ENCODE measurements around the gene LCE2D.
"Not testable (repeated sequence)": the region's sequence is repeated elsewhere in the genome, so short reads cannot be mapped to it uniquely, and the experiment has no call there.

LCE2D gene

GRCh38 chr1:152654110-152654509, 9.1 kb upstream of the LCE2D start:
- no peak overlapping the region for H3K27ac ChIP-seq (ENCODE audit: low read depth, low read length)
- H3K4me3 ChIP-seq (ENCODE audit: low read length), result no peak overlapping the region
- no peaks in the 10 kb centered on the region for H3K4me1 ChIP-seq (ENCODE audit: insufficient read depth, low read length)
- H3K9ac ChIP-seq (ENCODE audit: low read depth, low read length), result no peak overlapping the region
- H3K27me3 ChIP-seq (ENCODE audit: insufficient read depth, low read length), result no peaks in the 10 kb centered on the region
- WGBS, result 60% methylated on average over 8 of the region's 10 CpGs
- peaks cover 91% of the 10 kb centered on the region for H3K9me3 ChIP-seq (ENCODE audit: insufficient read depth, low read depth, low read length)
- no peaks in the 10 kb centered on the region for H3K36me3 ChIP-seq (ENCODE audit: insufficient read depth, low read length)

GRCh38 chr1:152656459-152656858, 6.7 kb upstream of the LCE2D start:
- no peaks in the 10 kb centered on the region for H3K4me1 ChIP-seq (ENCODE audit: insufficient read depth, low read length)
- H3K27me3 ChIP-seq (ENCODE audit: insufficient read depth, low read length), result no peaks in the 10 kb centered on the region
- H3K9ac ChIP-seq (ENCODE audit: low read depth, low read length), result no peak overlapping the region
- H3K4me3 ChIP-seq (ENCODE audit: low read length), result no peak overlapping the region
- no peaks in the 10 kb centered on the region for H3K36me3 ChIP-seq (ENCODE audit: insufficient read depth, low read length)
- H3K27ac ChIP-seq (ENCODE audit: low read depth, low read length), result no peak overlapping the region
- peaks cover 91% of the 10 kb centered on the region for H3K9me3 ChIP-seq (ENCODE audit: insufficient read depth, low read depth, low read length)
- 78% methylated on average over 2 of the region's 2 CpGs for WGBS

DNA sequence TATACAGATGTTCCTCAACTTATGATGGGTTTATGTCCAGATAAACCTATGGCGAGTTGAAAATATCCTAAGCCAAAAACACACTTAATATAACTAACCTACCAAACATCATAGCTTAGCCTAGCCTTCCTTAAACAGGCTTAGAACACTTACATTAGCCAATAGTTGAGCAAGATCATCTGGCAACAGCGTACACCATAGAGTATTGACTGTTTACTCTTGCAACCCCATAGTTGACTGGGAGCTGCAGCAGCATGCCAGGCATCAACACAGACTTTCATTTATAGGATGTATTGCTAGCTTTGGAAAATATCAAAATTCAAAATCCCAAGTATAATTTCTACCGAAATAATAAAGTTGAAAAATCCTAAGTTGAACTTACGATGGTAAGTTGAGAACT, 5.5 kb upstream of the LCE2D start:
- H3K27ac ChIP-seq (ENCODE audit: low read depth, low read length), result no peak overlapping the region
- H3K9me3 ChIP-seq (ENCODE audit: insufficient read depth, low read depth, low read length), result peaks cover 86% of the 10 kb centered on the region
- H3K27me3 ChIP-seq (ENCODE audit: insufficient read depth, low read length), result no peaks in the 10 kb centered on the region
- no peak overlapping the region for H3K9ac ChIP-seq (ENCODE audit: low read depth, low read length)
- no peak overlapping the region for H3K4me3 ChIP-seq (ENCODE audit: low read length)
- 84% methylated on average over 2 of the region's 4 CpGs for WGBS
- no peaks in the 10 kb centered on the region for H3K4me1 ChIP-seq (ENCODE audit: insufficient read depth, low read length)
- H3K36me3 ChIP-seq (ENCODE audit: insufficient read depth, low read length), result no peaks in the 10 kb centered on the region

GRCh38 chr1:152658649-152659048, 4.5 kb upstream of the LCE2D start:
- Histone ChIP-seq H3K4me3 (ENCODE audit: low read length) (no peak overlapping the region), H3K27me3 (ENCODE audit: insufficient read depth, low read length) (no peaks in the 10 kb centered on the region), H3K9me3 (ENCODE audit: insufficient read depth, low read depth, low read length) (peaks cover 91% of the 10 kb centered on the region), H3K4me1 (ENCODE audit: insufficient read depth, low read length) (no peaks in the 10 kb centered on the region), H3K36me3 (ENCODE audit: insufficient read depth, low read length) (no peaks in the 10 kb centered on the region), H3K27ac (ENCODE audit: low read depth, low read length) (no peak overlapping the region), H3K9ac (ENCODE audit: low read depth, low read length) (no peak overlapping the region)
- 82% methylated on average over 3 of the region's 3 CpGs for WGBS

DNA sequence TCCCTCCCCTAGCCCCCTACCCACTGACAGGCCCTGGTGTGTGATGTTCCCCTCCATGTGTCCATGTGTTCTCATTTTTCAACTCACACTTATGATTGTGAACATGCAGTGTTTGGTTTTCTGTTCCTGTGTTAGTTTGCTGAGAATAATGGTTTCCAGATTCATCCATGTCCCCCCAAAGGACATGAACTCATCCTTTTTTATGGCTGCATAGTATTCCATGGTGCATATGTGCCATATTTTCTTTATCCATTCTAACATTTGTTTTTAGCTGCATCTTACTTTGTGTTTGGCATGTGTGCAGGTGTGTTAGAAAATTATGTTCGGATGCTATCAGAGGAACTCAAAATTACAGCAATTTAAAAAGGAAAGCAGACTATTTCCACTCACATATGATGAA, 3.0 kb downstream of the LCE2D start:
- H3K27me3 ChIP-seq (ENCODE audit: insufficient read depth, low read length); H3K4me1 ChIP-seq (ENCODE audit: insufficient read depth, low read length); H3K27ac ChIP-seq (ENCODE audit: low read depth, low read length); H3K9ac ChIP-seq (ENCODE audit: low read depth, low read length); H3K4me3 ChIP-seq (ENCODE audit: low read length); H3K36me3 ChIP-seq (ENCODE audit: insufficient read depth, low read length): not testable (repeated sequence)
- WGBS, result 100% methylated on average over 1 of the region's 1 CpG
- peaks cover 88% of the 10 kb centered on the region for H3K9me3 ChIP-seq (ENCODE audit: insufficient read depth, low read depth, low read length)

- Histone ChIP-seq H3K9ac (ENCODE audit: low read depth, low read length) (no peak overlapping the region), H3K27ac (ENCODE audit: low read depth, low read length) (no peak overlapping the region), H3K36me3 (ENCODE audit: insufficient read depth, low read length) (no peaks in the 10 kb centered on the region), H3K4me3 (ENCODE audit: low read length) (no peak overlapping the region), H3K9me3 (ENCODE audit: insufficient read depth, low read depth, low read length) (peaks cover 93% of the 10 kb centered on the region), H3K4me1 (ENCODE audit: insufficient read depth, low read length) (no peaks in the 10 kb centered on the region), H3K27me3 (ENCODE audit: insufficient read depth, low read length) (no peaks in the 10 kb centered on the region)
- WGBS, result 92% methylated on average over 5 of the region's 5 CpGs
Measured at GRCh38 chr1:152667648-152668047, 4.5 kb downstream of the LCE2D start.

- no peak overlapping the region for H3K9ac ChIP-seq (ENCODE audit: low read depth, low read length)
- H3K4me3 ChIP-seq (ENCODE audit: low read length), result no peak overlapping the region
- WGBS, result 29% methylated on average over 2 of the region's 2 CpGs
Measured at GRCh38 chr1:152673016-152673415, 9.8 kb downstream of the LCE2D start.

DNA sequence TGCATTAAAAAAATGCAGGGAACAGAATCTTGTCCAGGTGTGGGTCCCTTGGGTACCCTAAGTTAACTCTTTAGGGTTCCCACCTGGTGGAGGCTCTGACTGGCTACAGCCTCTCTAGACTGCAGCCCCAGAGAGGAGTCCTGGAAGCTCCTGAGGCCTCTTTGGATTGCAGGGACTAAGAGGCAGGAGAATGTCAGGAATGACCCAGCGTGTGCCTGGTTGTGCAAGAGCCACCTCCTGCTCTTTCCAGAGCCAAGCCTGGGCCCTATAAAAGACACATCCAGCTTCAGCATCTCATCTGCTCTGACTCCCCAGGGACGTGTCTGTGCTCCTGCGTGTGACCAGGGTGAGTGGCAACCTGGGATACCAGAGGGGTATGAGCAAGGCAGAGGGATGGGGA, 11.8 kb downstream of the LCE2D start, which contains the start of gene LCE2C:
Gene LCE2C (plus strand): TSS at position 297 of the 400 bp plus-strand sequence. CDS start 737 bp downstream, outside the sequence.
- not testable (repeated sequence) for H3K36me3 ChIP-seq (ENCODE audit: insufficient read depth, low read length); H3K4me1 ChIP-seq (ENCODE audit: insufficient read depth, low read length); H3K9ac ChIP-seq (ENCODE audit: low read depth, low read length); H3K27ac ChIP-seq (ENCODE audit: low read depth, low read length); H3K4me3 ChIP-seq (ENCODE audit: low read length); H3K27me3 ChIP-seq (ENCODE audit: insufficient read depth, low read length)
- 65% methylated on average over 2 of the region's 3 CpGs for WGBS
- peaks cover 91% of the 10 kb centered on the region for H3K9me3 ChIP-seq (ENCODE audit: insufficient read depth, low read depth, low read length)

More at GRCh38 chr1:152673016-152673415, 9.8 kb downstream of the LCE2D start:
- Histone ChIP-seq H3K4me1 (ENCODE audit: insufficient read depth, low read length) (no peaks in the 10 kb centered on the region), H3K27ac (ENCODE audit: low read depth, low read length) (no peak overlapping the region), H3K9me3 (ENCODE audit: insufficient read depth, low read depth, low read length) (peaks cover 92% of the 10 kb centered on the region), H3K36me3 (ENCODE audit: insufficient read depth, low read length) (no peaks in the 10 kb centered on the region), H3K27me3 (ENCODE audit: insufficient read depth, low read length) (no peaks in the 10 kb centered on the region)

- H3K36me3 ChIP-seq (ENCODE audit: insufficient read depth, low read length), result no peaks in the 10 kb centered on the region
- H3K9me3 ChIP-seq (ENCODE audit: insufficient read depth, low read depth, low read length), result peaks cover 92% of the 10 kb centered on the region
- no peak overlapping the region for H3K27ac ChIP-seq (ENCODE audit: low read depth, low read length)
- WGBS, result 88% methylated on average over 6 of the region's 6 CpGs
- H3K9ac ChIP-seq (ENCODE audit: low read depth, low read length), result no peak overlapping the region
- H3K4me1 ChIP-seq (ENCODE audit: insufficient read depth, low read length), result no peaks in the 10 kb centered on the region
- no peaks in the 10 kb centered on the region for H3K27me3 ChIP-seq (ENCODE audit: insufficient read depth, low read length)
- H3K4me3 ChIP-seq (ENCODE audit: low read length), result no peak overlapping the region
Measured at GRCh38 chr1:152679459-152679858, 16.3 kb downstream of the LCE2D start.

DNA sequence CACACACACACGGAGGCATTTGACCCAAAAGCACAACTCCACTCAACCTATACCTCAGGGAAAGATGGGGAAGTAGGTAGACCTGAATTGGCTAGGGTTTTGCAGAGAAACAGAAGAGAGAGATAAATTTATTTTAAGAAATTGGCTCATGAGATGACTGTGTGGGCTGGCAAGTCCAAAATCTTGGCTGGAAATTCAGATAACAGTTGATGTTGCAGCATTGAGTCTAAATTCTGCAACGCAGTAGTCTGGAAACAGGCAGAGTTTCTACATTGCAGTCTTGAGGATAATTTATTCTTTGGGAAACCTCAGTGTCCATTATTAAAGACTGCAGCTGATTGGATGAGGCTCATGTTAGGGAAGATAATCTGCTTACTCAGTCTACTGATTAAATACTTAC, 18.4 kb downstream of the LCE2D start:
- H3K27ac ChIP-seq (ENCODE audit: low read depth, low read length), result no peak overlapping the region
- no peaks in the 10 kb centered on the region for H3K4me1 ChIP-seq (ENCODE audit: insufficient read depth, low read length)
- H3K9me3 ChIP-seq (ENCODE audit: insufficient read depth, low read depth, low read length), result peaks cover 92% of the 10 kb centered on the region
- H3K36me3 ChIP-seq (ENCODE audit: insufficient read depth, low read length), result no peaks in the 10 kb centered on the region
- H3K4me3 ChIP-seq (ENCODE audit: low read length), result no peak overlapping the region
- H3K27me3 ChIP-seq (ENCODE audit: insufficient read depth, low read length), result no peaks in the 10 kb centered on the region
- WGBS, result 91% methylated on average over 1 of the region's 2 CpGs
- no peak overlapping the region for H3K9ac ChIP-seq (ENCODE audit: low read depth, low read length)

GRCh38 chr1:152683846-152684245, 20.7 kb downstream of the LCE2D start:
- H3K27me3 ChIP-seq (ENCODE audit: insufficient read depth, low read length), result no peaks in the 10 kb centered on the region
- H3K9me3 ChIP-seq (ENCODE audit: insufficient read depth, low read depth, low read length), result peaks cover 89% of the 10 kb centered on the region

GRCh38 chr1:152685823-152686222, 22.6 kb downstream of the LCE2D start, which contains the start of gene LCE2B:
LCE2B (plus strand) TSS chr1:152686123; CDS start chr1:152686844, 721 bp downstream.
- H3K27ac ChIP-seq (ENCODE audit: low read depth, low read length); H3K27me3 ChIP-seq (ENCODE audit: insufficient read depth, low read length); H3K4me3 ChIP-seq (ENCODE audit: low read length); H3K36me3 ChIP-seq (ENCODE audit: insufficient read depth, low read length); H3K4me1 ChIP-seq (ENCODE audit: insufficient read depth, low read length); H3K9ac ChIP-seq (ENCODE audit: low read depth, low read length): not testable (repeated sequence)
- H3K9me3 ChIP-seq (ENCODE audit: insufficient read depth, low read depth, low read length), result peaks cover 83% of the 10 kb centered on the region
- 41% methylated on average over 2 of the region's 4 CpGs for WGBS

More at GRCh38 chr1:152683846-152684245, 20.7 kb downstream of the LCE2D start:
- no peaks in the 10 kb centered on the region for H3K4me1 ChIP-seq (ENCODE audit: insufficient read depth, low read length)
- H3K27ac ChIP-seq (ENCODE audit: low read depth, low read length), result no peak overlapping the region
- no peak overlapping the region for H3K4me3 ChIP-seq (ENCODE audit: low read length)
- H3K36me3 ChIP-seq (ENCODE audit: insufficient read depth, low read length), result no peaks in the 10 kb centered on the region
- H3K9ac ChIP-seq (ENCODE audit: low read depth, low read length), result no peak overlapping the region
